NCI-H524 treated with DMSO at 0.1 percent for 48 hours (cell line): Measurements from ENCODE around the gene TMEM220.
"Not testable (repeated sequence)": the region's sequence is repeated elsewhere in the genome, so short reads cannot be mapped to it uniquely, and the experiment has no call there.

Experiments used
- DNase-seq: peaks from one replicate; lab custom pipeline; 2025; lab: John Stamatoyannopoulos, UW

TMEM220 gene

GRCh38 chr17:10728331-10728892, 1.4 kb downstream of the TMEM220 start:
- DNase-seq = no peak

GRCh38 chr17:10727192-10727591, 2.6 kb downstream of the TMEM220 start:
- no peak for DNase-seq

GRCh38 chr17:10726196-10726595, 3.6 kb downstream of the TMEM220 start:
- DNase-seq = no peak

GRCh38 chr17:10725262-10725661, 4.6 kb downstream of the TMEM220 start:
- no peak for DNase-seq

- no peak for DNase-seq
Measured at GRCh38 chr17:10724546-10725195, 5.2 kb downstream of the TMEM220 start.

GRCh38 chr17:10718547-10718946, 11.3 kb downstream of the TMEM220 start:
- no peak for DNase-seq

GRCh38 chr17:10716218-10716617, 13.6 kb downstream of the TMEM220 start:
- no peak for DNase-seq

GRCh38 chr17:10713318-10713717, 16.5 kb downstream of the TMEM220 start:
- DNase-seq = no peak

- no peak for DNase-seq
Measured at GRCh38 chr17:10705727-10706126, 24.1 kb downstream of the TMEM220 start.

- no peak for DNase-seq
Measured at GRCh38 chr17:10702574-10702973, 27.2 kb downstream of the TMEM220 start.

GRCh38 chr17:10699856-10700255, 30.0 kb downstream of the TMEM220 start:
- DNase-seq = no peak

GRCh38 chr17:10698096-10698818, 31.6 kb downstream of the TMEM220 start:
- DNase-seq = no peak

GRCh38 chr17:10697092-10698081, 32.4 kb downstream of the TMEM220 start, which contains the start of the genes ADPRM and SCO1:
Gene ADPRM, plus strand, starts transcription at chr17:10697594. Its CDS starts 7,333 bp downstream, at chr17:10704927.
Gene SCO1, minus strand, starts transcription at chr17:10697533. Its CDS starts 26 bp downstream, at chr17:10697507.
- peak; percentile 56 for DNase-seq

- DNase-seq = not testable (repeated sequence)
Measured at GRCh38 chr17:10695875-10696407, 33.9 kb downstream of the TMEM220 start.

- DNase-seq = no peak
Measured at GRCh38 chr17:10687499-10687898, 42.3 kb downstream of the TMEM220 start.

GRCh38 chr17:10683853-10684252, 46.0 kb downstream of the TMEM220 start:
- no peak for DNase-seq

GRCh38 chr17:10681866-10682446, 47.9 kb downstream of the TMEM220 start:
- DNase-seq = no peak

GRCh38 chr17:10674704-10675103, 55.1 kb downstream of the TMEM220 start:
- no peak for DNase-seq

GRCh38 chr17:10673312-10673711, 56.5 kb downstream of the TMEM220 start:
- DNase-seq = no peak

- no peak for DNase-seq
Measured at GRCh38 chr17:10668775-10669174, 61.0 kb downstream of the TMEM220 start.

- no peak for DNase-seq
Measured at GRCh38 chr17:10666906-10667305, 62.9 kb downstream of the TMEM220 start.
